ENCODE measurements around the gene ZBTB20. TPM values are rescaled to one million over a fixed set of nuclear protein-coding genes. Genes with fewer than 3 reads are reported as not detected.

The ZBTB20 gene
- total and polyA plus RNA-seq, 2 of the 4 experiments (the other 2 are of a cell fraction), result 0.75 to 14.7 TPM

DNA sequence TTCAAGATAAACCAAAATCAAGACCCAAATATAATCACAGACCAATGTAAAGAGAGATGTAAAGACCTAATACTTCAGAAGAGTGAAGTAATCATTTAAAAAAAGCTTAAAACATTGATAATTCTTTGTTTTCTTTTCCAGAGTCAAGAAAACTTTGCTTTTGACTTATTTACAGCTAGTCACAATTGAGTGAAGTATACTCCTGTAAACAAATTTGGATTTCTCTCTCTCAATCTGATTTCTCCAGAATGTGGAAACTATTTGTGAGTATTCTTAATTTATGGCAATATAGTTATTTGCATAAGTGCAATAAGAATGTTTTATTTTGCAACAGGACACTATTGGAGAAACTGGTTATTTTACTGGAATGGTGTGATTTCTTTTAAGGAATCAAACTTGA, 43.7 kb upstream of the ZBTB20 start:
- no peak overlapping the region for H2BK15ac ChIP-seq (ENCODE audit: low read depth, low read length)
- H2BK120ac ChIP-seq (ENCODE audit: low read depth, low read length), result no peak overlapping the region
- no peak overlapping the region for H3K23ac ChIP-seq (ENCODE audit: low read depth, low read length)
- H2BK20ac ChIP-seq (ENCODE audit: low read depth, low read length), result no peak overlapping the region
- H3K79me1 ChIP-seq (ENCODE audit: low read depth in 1 of 2, low read length in 2 of 2), result no peaks in the 10 kb centered on the region
- no peak overlapping the region for H2AK5ac ChIP-seq (ENCODE audit: low read depth, low read length)
- H3K27ac ChIP-seq (ENCODE audit: insufficient read depth, low read length), result no peak overlapping the region
- no peaks in the 10 kb centered on the region for H3K9me3 ChIP-seq (ENCODE audit: control insufficient read depth, insufficient read depth, low read length)
- no peak for ATAC-seq (ENCODE audit: low read depth)
- no peak overlapping the region for H4K91ac ChIP-seq (ENCODE audit: insufficient read depth, low read depth, low read length)
- 0 out of 2 replicates have a peak, but pooled peaks cover 1% of the 10 kb centered on the region for H3K4me1 ChIP-seq (ENCODE audit: control insufficient read depth, insufficient read depth, low read length)
- H3K18ac ChIP-seq (ENCODE audit: low read depth, low read length), result no peak overlapping the region
- no peak overlapping the region for H3K4me2 ChIP-seq (ENCODE audit: low read depth, low read length)
- no peaks in the 10 kb centered on the region for H3K9me1 ChIP-seq (ENCODE audit: insufficient read depth, low read length)
- H3K56ac ChIP-seq (ENCODE audit: extremely low read depth, insufficient read depth, low read length), result no peak overlapping the region
- H2AFZ ChIP-seq (replicated peaks; ENCODE audit: low read length, poor library complexity), result no peak overlapping the region
- no peaks in the 10 kb centered on the region for H4K20me1 ChIP-seq (ENCODE audit: insufficient read depth, low read length)
- DNase-seq, result no peak
- H2BK5ac ChIP-seq (ENCODE audit: low read depth, low read length, poor library complexity, severe bottlenecking), result no peak overlapping the region
- in situ Hi-C loops (cut with MboI; ENCODE audit: low sequenced_read_pairs) (no loop called here), dilution Hi-C loops (cut with HindIII; ENCODE audit: low sequenced_read_pairs, unreplicated experiment) (no loop called here), intact Hi-C loops (cut with micrococcal nuclease) (no loop called here)
- H3K4ac ChIP-seq (ENCODE audit: low read depth, low read length), result no peak overlapping the region
- no peak for TF ChIP-seq RAD21 (IDR thresholded peaks at IDR 0.05; ENCODE audit: low read length)
- TF ChIP-seq MXI1 (IDR thresholded peaks at IDR 0.05; ENCODE audit: borderline replicate concordance, low read depth, low read length), result no peak
- TF ChIP-seq, protein P1, sequence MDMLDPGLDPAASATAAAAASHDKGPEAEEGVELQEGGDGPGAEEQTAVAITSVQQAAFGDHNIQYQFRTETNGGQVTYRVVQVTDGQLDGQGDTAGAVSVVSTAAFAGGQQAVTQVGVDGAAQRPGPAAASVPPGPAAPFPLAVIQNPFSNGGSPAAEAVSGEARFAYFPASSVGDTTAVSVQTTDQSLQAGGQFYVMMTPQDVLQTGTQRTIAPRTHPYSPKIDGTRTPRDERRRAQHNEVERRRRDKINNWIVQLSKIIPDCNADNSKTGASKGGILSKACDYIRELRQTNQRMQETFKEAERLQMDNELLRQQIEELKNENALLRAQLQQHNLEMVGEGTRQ (IDR thresholded peaks at IDR 0.05; ENCODE audit: low read depth, low read length), result no peak
- TF ChIP-seq MAFK (IDR thresholded peaks at IDR 0.05; ENCODE audit: low read depth, low read length), result no peak
- no peak for TF ChIP-seq CHD1 (IDR thresholded peaks at IDR 0.05; ENCODE audit: low read depth, low read length)
- TF ChIP-seq, protein P2, sequence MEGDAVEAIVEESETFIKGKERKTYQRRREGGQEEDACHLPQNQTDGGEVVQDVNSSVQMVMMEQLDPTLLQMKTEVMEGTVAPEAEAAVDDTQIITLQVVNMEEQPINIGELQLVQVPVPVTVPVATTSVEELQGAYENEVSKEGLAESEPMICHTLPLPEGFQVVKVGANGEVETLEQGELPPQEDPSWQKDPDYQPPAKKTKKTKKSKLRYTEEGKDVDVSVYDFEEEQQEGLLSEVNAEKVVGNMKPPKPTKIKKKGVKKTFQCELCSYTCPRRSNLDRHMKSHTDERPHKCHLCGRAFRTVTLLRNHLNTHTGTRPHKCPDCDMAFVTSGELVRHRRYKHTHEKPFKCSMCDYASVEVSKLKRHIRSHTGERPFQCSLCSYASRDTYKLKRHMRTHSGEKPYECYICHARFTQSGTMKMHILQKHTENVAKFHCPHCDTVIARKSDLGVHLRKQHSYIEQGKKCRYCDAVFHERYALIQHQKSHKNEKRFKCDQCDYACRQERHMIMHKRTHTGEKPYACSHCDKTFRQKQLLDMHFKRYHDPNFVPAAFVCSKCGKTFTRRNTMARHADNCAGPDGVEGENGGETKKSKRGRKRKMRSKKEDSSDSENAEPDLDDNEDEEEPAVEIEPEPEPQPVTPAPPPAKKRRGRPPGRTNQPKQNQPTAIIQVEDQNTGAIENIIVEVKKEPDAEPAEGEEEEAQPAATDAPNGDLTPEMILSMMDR (conservative IDR thresholded peaks at IDR 0.05; ENCODE audit: low read depth, low read length), result no peak
- POLR2A ChIA-PET (ENCODE audit: unreplicated experiment), result no interaction called here
- no TSS peak for BruUV-seq (replicated peaks)
- no peak overlapping the region for H3K14ac ChIP-seq (replicated peaks; ENCODE audit: low read depth, low read length)
- CTCF ChIA-PET, result no interaction called here
- no peak overlapping the region for H3K9ac ChIP-seq (ENCODE audit: low read depth, low read length)
- H4K8ac ChIP-seq (ENCODE audit: low read depth in 2 of 2, low read length in 2 of 2), result no peak overlapping the region
- no peak overlapping the region for H4K5ac ChIP-seq (ENCODE audit: low read depth, low read length)
- no peaks in the 10 kb centered on the region for H3K36me3 ChIP-seq (ENCODE audit: control insufficient read depth, insufficient read depth, low read length)
- H3K4me3 ChIP-seq (ENCODE audit: insufficient read depth, low read depth, low read length), result no peak overlapping the region
- H2AK9ac ChIP-seq (replicated peaks; ENCODE audit: low read depth, low read length, poor library complexity), result no peak overlapping the region
- no peaks in the 10 kb centered on the region; the same call in 1 of the 2 replicates for H3K27me3 ChIP-seq (ENCODE audit: control insufficient read depth, insufficient read depth, low read length)

Measured in IMR-90 (cell line).